ENCODE measurements around the gene CLTCL1. TPM values are rescaled to one million over a fixed set of nuclear protein-coding genes. Genes with fewer than 3 reads are reported as not detected.

The CLTCL1 gene
- total and polyA plus RNA-seq, 2 experiments from 2014 or later: 8.5 to 10.2 TPM

GRCh38 chr22:19196841-19197612 is 94.5 kb downstream of the CLTCL1 start:
- 61 to 63% methylated on average over 11 of the region's 11 CpGs for WGBS, 2 experiments (ENCODE audit: low coverage in 1 of 2, low lambda C conversion rate in 2 of 2, missing lambda C conversion rate in 2 of 2)
- H3K27ac ChIP-seq: no peak overlapping the region
- no peaks in the 10 kb centered on the region for H3K36me3 ChIP-seq (ENCODE audit: low read depth)
- H2AFZ ChIP-seq: no peak overlapping the region
- in situ Hi-C loops (cut with MboI): no loop called here
- TF ChIP-seq EZH2phosphoT487 (IDR thresholded peaks at IDR 0.05; ENCODE audit: insufficient read depth, low read depth) (no peak), EZH2 (IDR thresholded peaks at IDR 0.05; ENCODE audit: insufficient read depth, poor library complexity, severe bottlenecking) (no peak)
- no peaks in the 10 kb centered on the region for H3K9me2 ChIP-seq (ENCODE audit: insufficient read depth)
- H3K4me2 ChIP-seq (ENCODE audit: unreplicated experiment): no peak overlapping the region
- DNase-seq: no peak
- H3K4me3 ChIP-seq: no peak overlapping the region
- no peaks in the 10 kb centered on the region for H3K27me3 ChIP-seq (replicated peaks; ENCODE audit: insufficient read depth)
- no peak overlapping the region for H3K9ac ChIP-seq
- H3K4me1 ChIP-seq (ENCODE audit: insufficient read depth): no peaks in the 10 kb centered on the region
- no peaks in the 10 kb centered on the region for H3K9me3 ChIP-seq (ENCODE audit: low read depth)
- H3K79me2 ChIP-seq (ENCODE audit: insufficient read depth): no peaks in the 10 kb centered on the region
- no peaks in the 10 kb centered on the region for H4K20me1 ChIP-seq (ENCODE audit: insufficient read depth)
- H3F3A ChIP-seq (ENCODE audit: insufficient read depth): no peaks in the 10 kb centered on the region

- in situ Hi-C loops (cut with MboI): no loop called here
- Histone ChIP-seq H3K4me2 (ENCODE audit: unreplicated experiment) (no peak overlapping the region), H3K9ac (no peak overlapping the region), H3K4me1 (ENCODE audit: insufficient read depth) (no peaks in the 10 kb centered on the region), H3K9me2 (ENCODE audit: insufficient read depth) (no peaks in the 10 kb centered on the region), H3K9me3 (ENCODE audit: low read depth) (no peaks in the 10 kb centered on the region), H3K27me3 (replicated peaks; ENCODE audit: insufficient read depth) (no peaks in the 10 kb centered on the region), H3F3A (ENCODE audit: insufficient read depth) (no peaks in the 10 kb centered on the region), H3K79me2 (ENCODE audit: insufficient read depth) (no peaks in the 10 kb centered on the region), H4K20me1 (ENCODE audit: insufficient read depth) (no peaks in the 10 kb centered on the region), H3K4me3 (no peak overlapping the region), H2AFZ (no peak overlapping the region), H3K36me3 (ENCODE audit: low read depth) (no peaks in the 10 kb centered on the region), H3K27ac (no peak overlapping the region)
- no peak for DNase-seq
- no peak for TF ChIP-seq EZH2phosphoT487 (IDR thresholded peaks at IDR 0.05; ENCODE audit: insufficient read depth, low read depth)
- no peak for TF ChIP-seq EZH2 (IDR thresholded peaks at IDR 0.05; ENCODE audit: insufficient read depth, poor library complexity, severe bottlenecking)
- 71 to 73% methylated on average over 19 to 23 of the region's 23 CpGs for WGBS, 2 experiments (ENCODE audit: low coverage in 1 of 2, low lambda C conversion rate in 2 of 2, missing lambda C conversion rate in 2 of 2)
Measured at GRCh38 chr22:19195796-19196731, 95.5 kb downstream of the CLTCL1 start.

GRCh38 chr22:19194766-19195536 is 96.6 kb downstream of the CLTCL1 start:
- TF ChIP-seq EZH2phosphoT487 (IDR thresholded peaks at IDR 0.05; ENCODE audit: insufficient read depth, low read depth): no peak
- TF ChIP-seq EZH2 (IDR thresholded peaks at IDR 0.05; ENCODE audit: insufficient read depth, poor library complexity, severe bottlenecking): no peak
- in situ Hi-C loops (cut with MboI): no loop called here
- H3K36me3 ChIP-seq (ENCODE audit: low read depth): no peaks in the 10 kb centered on the region
- H3K4me1 ChIP-seq (ENCODE audit: insufficient read depth): no peaks in the 10 kb centered on the region
- no peak overlapping the region for H3K9ac ChIP-seq
- no peak for DNase-seq
- H3K79me2 ChIP-seq (ENCODE audit: insufficient read depth): no peaks in the 10 kb centered on the region
- H3K9me2 ChIP-seq (ENCODE audit: insufficient read depth): no peaks in the 10 kb centered on the region
- 93 to 96% methylated on average over 16 of the region's 16 CpGs for WGBS, 2 experiments (ENCODE audit: low coverage in 1 of 2, low lambda C conversion rate in 2 of 2, missing lambda C conversion rate in 2 of 2)
- H3K27me3 ChIP-seq (replicated peaks; ENCODE audit: insufficient read depth): no peaks in the 10 kb centered on the region
- no peak overlapping the region for H2AFZ ChIP-seq
- H3K9me3 ChIP-seq (ENCODE audit: low read depth): no peaks in the 10 kb centered on the region
- no peaks in the 10 kb centered on the region for H4K20me1 ChIP-seq (ENCODE audit: insufficient read depth)
- H3F3A ChIP-seq (ENCODE audit: insufficient read depth): no peaks in the 10 kb centered on the region
- H3K4me3 ChIP-seq: no peak overlapping the region
- no peak overlapping the region for H3K27ac ChIP-seq
- no peak overlapping the region for H3K4me2 ChIP-seq (ENCODE audit: unreplicated experiment)

- Histone ChIP-seq H3K9ac (no peak overlapping the region), H3K4me1 (ENCODE audit: insufficient read depth) (no peaks in the 10 kb centered on the region), H3K79me2 (ENCODE audit: insufficient read depth) (no peaks in the 10 kb centered on the region), H3K27me3 (replicated peaks; ENCODE audit: insufficient read depth) (no peaks in the 10 kb centered on the region), H3K9me2 (ENCODE audit: insufficient read depth) (no peaks in the 10 kb centered on the region), H2AFZ (no peak overlapping the region), H3K9me3 (ENCODE audit: low read depth) (no peaks in the 10 kb centered on the region), H3K4me2 (ENCODE audit: unreplicated experiment) (no peak overlapping the region), H3K36me3 (ENCODE audit: low read depth) (no peaks in the 10 kb centered on the region), H3K27ac (no peak overlapping the region), H4K20me1 (ENCODE audit: insufficient read depth) (no peaks in the 10 kb centered on the region), H3F3A (ENCODE audit: insufficient read depth) (no peaks in the 10 kb centered on the region), H3K4me3 (no peak overlapping the region)
- in situ Hi-C loops (cut with MboI): no loop called here
- TF ChIP-seq EZH2phosphoT487 (IDR thresholded peaks at IDR 0.05; ENCODE audit: insufficient read depth, low read depth): no peak
- no peak for TF ChIP-seq EZH2 (IDR thresholded peaks at IDR 0.05; ENCODE audit: insufficient read depth, poor library complexity, severe bottlenecking)
- DNase-seq: no peak
- WGBS, 2 experiments (ENCODE audit: low coverage in 1 of 2, low lambda C conversion rate in 2 of 2, missing lambda C conversion rate in 2 of 2): 96 to 97% methylated on average over 6 of the region's 6 CpGs
Measured at GRCh38 chr22:19193879-19194278, 97.6 kb downstream of the CLTCL1 start.
